ENCODE measurements around the gene CD79A.

- TF ChIP-seq TAF1 (IDR thresholded peaks at IDR 0.05; ENCODE audit: low read depth, low read length) (no peak), POLR2AphosphoS5 (IDR thresholded peaks at IDR 0.05; ENCODE audit: low read depth, low read length) (no peak), POLR2A (IDR thresholded peaks at IDR 0.05; ENCODE audit: low read depth, low read length) (no peak), SPI1 (IDR thresholded peaks at IDR 0.05; ENCODE audit: low read depth, low read length) (peak; percentile 63; the same call in 1 of the 2 replicates), POU2F2 (IDR thresholded peaks at IDR 0.05; ENCODE audit: low read depth, low read length) (no peak)
These were observed 46.1 kb downstream of the CD79A start for GRCh38 chr19:41923045-41923788.

Data from GM12891 (cell line).